ENCODE data around the gene BTNL8.

The BTNL8 gene

DNA sequence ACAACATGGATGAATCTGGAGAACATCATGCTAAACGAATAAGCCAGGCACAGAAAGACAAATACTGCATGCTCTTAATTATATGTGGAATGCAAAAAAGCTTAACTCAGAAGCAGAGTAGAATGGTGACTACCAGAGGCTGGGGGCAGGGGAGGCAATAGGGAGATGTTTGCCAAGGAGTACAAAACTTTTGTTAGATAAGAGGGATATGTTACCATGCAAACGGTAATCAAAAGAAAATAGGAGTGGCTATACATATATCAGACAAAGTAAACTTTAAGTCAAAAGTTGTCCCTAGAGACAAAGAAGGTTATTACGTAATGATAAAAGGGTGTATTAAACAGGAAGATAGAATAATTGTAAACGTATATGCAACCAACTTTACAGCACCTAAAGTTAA lies 71.9 kb downstream of the BTNL8 start:
- TF ChIP-seq CTCF (IDR thresholded peaks at IDR 0.05): no peak
- Histone ChIP-seq H3K27me3 (no peaks in the 10 kb centered on the region), H3K4me1 (ENCODE audit: control insufficient read depth in 1 of 2, insufficient read depth in 1 of 2, low read depth in 1 of 2, low read length in 1 of 2) (peaks cover 0 to 5% of the 10 kb centered on the region in 2 experiments), H3K36me3 (no peaks in the 10 kb centered on the region), H3K27ac (no peak overlapping the region), H3K9me3 (no peaks in the 10 kb centered on the region), H3K4me3 (ENCODE audit: low read depth in 1 of 2, low read length in 1 of 2) (no peak overlapping the region)

DNA sequence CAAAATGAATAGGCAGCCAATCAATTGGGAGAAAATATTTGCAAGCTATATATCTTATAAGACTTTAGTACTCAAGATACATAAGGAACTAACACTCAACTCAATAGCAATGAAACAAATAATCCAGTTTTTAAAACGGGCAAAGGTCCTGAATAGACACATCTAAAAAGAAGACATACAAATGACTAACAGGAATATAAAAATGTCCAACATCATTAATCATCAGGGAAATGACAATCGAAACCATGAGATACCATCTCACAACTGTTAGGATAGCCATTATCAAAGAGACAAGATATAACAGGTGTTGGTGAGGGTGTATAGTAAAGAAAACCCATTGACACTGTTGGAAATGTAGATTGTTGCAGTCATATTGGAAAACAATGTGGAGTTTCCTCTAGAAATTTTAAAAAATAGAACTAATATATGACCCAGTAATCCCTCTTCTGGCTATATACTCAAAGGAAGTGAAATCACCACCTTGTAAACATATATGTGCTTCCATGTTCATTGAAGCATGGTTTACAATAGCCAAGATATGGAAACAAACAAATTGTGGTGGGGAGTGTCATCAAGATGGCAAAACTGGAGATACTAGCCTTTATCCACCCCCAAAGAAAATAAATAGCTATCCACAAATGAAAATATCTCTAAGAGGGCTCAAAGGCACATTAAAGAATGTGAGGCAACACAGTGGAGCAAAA lies 75.8 kb downstream of the BTNL8 start:
- Histone ChIP-seq H3K27ac (no peak overlapping the region), H3K4me1 (ENCODE audit: control insufficient read depth in 1 of 2, insufficient read depth in 1 of 2, low read depth in 1 of 2, low read length in 1 of 2) (peaks cover 0 to 5% of the 10 kb centered on the region in 2 experiments), H3K36me3 (no peaks in the 10 kb centered on the region), H3K9me3 (no peaks in the 10 kb centered on the region), H3K27me3 (no peaks in the 10 kb centered on the region), H3K4me3 (ENCODE audit: low read depth in 1 of 2, low read length in 1 of 2) (no peak overlapping the region)
- TF ChIP-seq CTCF (IDR thresholded peaks at IDR 0.05): no peak

GRCh38 chr5:180975338-180975737 lies 76.4 kb downstream of the BTNL8 start:
- Histone ChIP-seq H3K36me3 (no peaks in the 10 kb centered on the region), H3K9me3 (no peaks in the 10 kb centered on the region), H3K27ac (no peak overlapping the region), H3K4me1 (ENCODE audit: control insufficient read depth in 1 of 2, insufficient read depth in 1 of 2, low read depth in 1 of 2, low read length in 1 of 2) (peaks cover 0 to 5% of the 10 kb centered on the region in 2 experiments), H3K4me3 (ENCODE audit: low read depth in 1 of 2, low read length in 1 of 2) (no peak overlapping the region), H3K27me3 (no peaks in the 10 kb centered on the region)
- no peak for TF ChIP-seq CTCF (IDR thresholded peaks at IDR 0.05)

- no peaks in the 10 kb centered on the region for H3K27me3 ChIP-seq
- no peak for TF ChIP-seq CTCF (IDR thresholded peaks at IDR 0.05)
- H3K4me3 ChIP-seq (ENCODE audit: low read depth in 1 of 2, low read length in 1 of 2): no peak overlapping the region
- H3K4me1 ChIP-seq (ENCODE audit: control insufficient read depth in 1 of 2, insufficient read depth in 1 of 2, low read depth in 1 of 2, low read length in 1 of 2): peaks cover 0 to 5% of the 10 kb centered on the region in 2 experiments
- H3K9me3 ChIP-seq: no peaks in the 10 kb centered on the region
- no peaks in the 10 kb centered on the region for H3K36me3 ChIP-seq
- no peak overlapping the region for H3K27ac ChIP-seq
Observed at GRCh38 chr5:180976518-180976917, 77.6 kb downstream of the BTNL8 start.

GRCh38 chr5:180977852-180978251 lies 78.9 kb downstream of the BTNL8 start:
- Histone ChIP-seq H3K9me3 (no peaks in the 10 kb centered on the region), H3K27me3 (peaks cover 13% of the 10 kb centered on the region), H3K4me3 (ENCODE audit: low read depth in 1 of 2, low read length in 1 of 2) (no peak overlapping the region), H3K27ac (no peak overlapping the region), H3K4me1 (ENCODE audit: control insufficient read depth in 1 of 2, insufficient read depth in 1 of 2, low read depth in 1 of 2, low read length in 1 of 2) (peaks cover 0 to 5% of the 10 kb centered on the region in 2 experiments), H3K36me3 (no peaks in the 10 kb centered on the region)
- TF ChIP-seq CTCF (IDR thresholded peaks at IDR 0.05): no peak
